H54 (cell line): ENCODE measurements around the gene ARHGEF1.
"Not testable (repeated sequence)": the region's sequence is repeated elsewhere in the genome, so short reads cannot be mapped to it uniquely, and the experiment has no call there.

Source experiments
- DNase-seq: peaks from one replicate; pipeline ENCODE4 v3.0.0; 2011; ENCODE audit warnings: low spot score, mixed read lengths; ENCODE audit not compliant: insufficient read length
- FAIRE-seq: peaks from 3 replicates; lab custom pipeline; 2011; peaks lifted over from hg19 to GRCh38; lab: Jason Lieb, UNC
- POLR2A ChIP-seq: IDR thresholded peaks from 2 replicates; pipeline ENCODE4 v1.6.1; 2011; ENCODE audit warnings: low read depth, mild to moderate bottlenecking, low read length

ARHGEF1 gene

DNA sequence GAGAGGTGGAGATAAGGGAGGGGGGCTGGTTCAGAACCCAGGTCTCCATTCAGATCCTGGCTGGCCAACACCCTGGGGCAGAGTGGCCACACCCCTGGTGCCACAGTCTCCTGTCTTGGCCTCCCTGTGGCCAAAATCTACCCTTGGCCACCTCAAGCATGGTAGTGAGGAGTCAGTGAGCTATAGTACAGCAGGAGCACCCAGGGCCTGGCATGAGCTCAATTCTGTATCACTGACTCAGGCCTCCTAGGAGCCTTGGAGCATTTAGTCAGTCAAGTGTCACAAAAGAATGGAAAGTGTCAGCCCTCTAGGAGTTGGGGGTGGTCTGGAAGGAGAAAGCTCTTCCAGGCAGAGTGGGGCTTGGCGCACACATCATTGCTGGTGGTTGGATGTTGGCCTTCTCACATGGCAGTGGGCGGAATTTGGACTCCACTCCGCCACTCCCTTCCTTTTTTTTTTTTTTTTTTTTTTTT, 12.5 kb upstream of the ARHGEF1 start:
- DNase-seq (peak; percentile 69), FAIRE-seq (no peak)
- TF ChIP-seq POLR2A = no peak

DNA sequence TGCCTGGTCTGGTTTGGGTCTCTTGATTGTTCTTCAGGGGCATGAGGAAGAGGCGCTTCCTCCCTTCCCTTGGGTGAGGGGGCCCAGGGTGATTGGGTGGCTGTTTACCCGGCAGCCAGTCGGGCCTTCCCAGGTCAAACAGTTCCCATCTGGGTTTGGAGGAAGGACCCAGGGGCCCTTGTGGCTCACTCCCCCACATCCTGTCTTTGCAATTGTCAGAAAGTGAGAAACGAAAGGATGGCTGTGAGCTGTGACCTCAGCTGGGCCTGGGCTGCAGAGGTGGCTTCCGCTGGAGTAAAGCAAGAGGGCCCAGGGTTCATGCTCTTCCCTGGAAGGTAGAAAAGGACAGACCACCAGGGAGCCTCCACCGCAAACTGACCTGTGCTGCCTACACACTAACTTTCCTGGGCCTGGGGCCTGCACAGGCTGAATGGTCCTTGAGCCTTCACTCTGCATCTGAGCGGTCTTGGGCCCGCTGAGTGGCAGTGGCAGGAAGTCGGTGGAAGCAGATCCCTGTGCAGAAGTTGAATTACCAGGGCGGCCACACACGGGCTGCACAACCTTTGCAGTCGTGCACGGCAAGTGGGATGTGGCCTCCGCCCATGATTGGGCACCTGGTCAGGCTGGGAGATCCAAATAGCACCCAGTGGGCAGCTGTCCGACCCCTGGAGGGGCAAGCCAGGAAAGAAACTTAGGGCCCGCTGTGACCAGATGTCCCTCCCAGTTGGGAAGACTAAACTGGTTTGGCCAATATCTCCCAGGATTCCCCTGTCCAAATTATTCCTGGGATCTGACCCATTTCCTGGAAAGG, 11.2 kb upstream of the ARHGEF1 start:
- no peak for FAIRE-seq
- TF ChIP-seq POLR2A = no peak
- DNase-seq = no peak

DNA sequence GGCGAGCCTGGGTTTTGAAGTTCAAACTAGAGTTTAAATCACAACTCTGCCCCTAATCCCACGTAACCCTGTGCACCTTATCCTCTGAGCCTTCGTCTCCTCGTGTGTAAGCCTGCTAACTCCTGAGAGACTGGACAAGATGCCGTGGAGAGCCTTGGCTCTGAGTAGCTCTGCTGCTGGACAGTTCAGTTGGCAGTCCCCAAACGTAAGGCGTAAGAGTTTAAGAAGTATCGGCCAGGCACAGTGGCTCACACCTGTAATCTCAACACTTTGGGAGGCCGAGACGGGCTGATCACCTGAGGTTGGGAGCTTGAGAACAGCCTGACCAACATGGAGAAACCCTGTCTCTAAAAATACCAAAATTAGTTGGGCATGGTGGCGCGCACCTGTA, 10.6 kb upstream of the ARHGEF1 start:
- DNase-seq = no peak

DNA sequence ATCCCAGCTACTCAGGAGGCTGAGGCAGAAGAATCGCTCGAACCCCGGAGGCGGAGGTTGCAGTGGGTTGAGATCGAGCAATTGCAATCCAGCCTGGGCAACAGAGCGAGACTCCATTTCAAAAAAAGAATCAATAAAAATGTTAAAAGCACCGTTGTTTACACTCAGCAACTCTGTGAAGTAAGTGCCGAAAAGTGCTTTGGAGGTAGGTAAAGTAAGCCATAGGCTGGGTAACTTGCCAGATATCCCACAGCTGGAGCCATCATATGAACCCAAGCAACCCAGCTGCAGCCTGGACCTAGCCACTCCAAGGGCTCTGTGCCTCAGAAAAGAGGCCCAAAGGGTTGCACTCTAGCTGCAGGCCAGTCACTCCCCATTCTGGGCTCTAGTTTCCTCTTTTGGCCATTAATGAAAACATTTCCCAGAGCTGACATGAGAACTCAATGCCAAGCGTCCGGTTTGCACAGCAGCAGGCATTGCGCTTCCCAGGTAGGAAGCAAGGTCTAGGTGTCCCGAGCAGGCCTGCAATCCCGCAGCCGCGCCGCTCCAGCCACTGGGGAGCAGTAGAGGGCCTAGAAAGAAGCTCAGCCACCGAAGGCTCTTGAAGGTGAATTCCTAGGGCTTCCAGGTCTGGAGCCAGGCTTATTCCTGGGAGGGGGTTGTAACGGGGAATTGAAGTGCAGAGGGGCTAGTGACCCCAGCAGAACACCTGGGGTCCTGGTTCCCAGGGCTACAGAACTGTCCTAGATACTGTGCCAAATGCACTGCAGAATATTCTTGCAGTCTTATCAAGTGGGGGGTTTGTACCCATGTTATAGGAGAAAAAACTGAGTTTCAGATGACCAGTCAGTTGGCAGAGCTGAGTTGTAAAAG, 10.0 kb upstream of the ARHGEF1 start:
- FAIRE-seq (no peak), DNase-seq (peak; percentile 68)
- TF ChIP-seq POLR2A = no peak

More for the DNA sequence above, 10.6 kb upstream of the ARHGEF1 start:
- no peak for TF ChIP-seq POLR2A
- FAIRE-seq = no peak

DNA sequence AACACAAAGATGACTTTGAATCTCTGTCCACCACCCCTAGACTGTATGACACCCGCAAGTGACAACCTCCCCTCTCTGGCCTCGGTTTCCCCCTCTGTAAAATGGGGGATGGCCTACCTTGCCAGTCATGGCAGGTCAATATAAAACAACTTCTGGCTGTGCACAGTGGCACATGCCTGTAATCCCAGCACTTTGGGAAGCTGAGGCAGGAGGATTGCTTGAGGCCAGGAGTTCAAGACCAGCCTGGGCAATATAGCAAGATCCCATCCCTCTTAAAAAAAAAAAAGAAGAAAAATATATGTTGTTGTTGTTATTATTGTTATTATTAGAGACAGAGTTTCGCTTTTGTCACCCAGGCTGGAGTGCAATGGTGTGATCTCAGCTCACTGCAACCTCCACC, 7.0 kb upstream of the ARHGEF1 start:
- DNase-seq, FAIRE-seq: not testable (repeated sequence)

DNA sequence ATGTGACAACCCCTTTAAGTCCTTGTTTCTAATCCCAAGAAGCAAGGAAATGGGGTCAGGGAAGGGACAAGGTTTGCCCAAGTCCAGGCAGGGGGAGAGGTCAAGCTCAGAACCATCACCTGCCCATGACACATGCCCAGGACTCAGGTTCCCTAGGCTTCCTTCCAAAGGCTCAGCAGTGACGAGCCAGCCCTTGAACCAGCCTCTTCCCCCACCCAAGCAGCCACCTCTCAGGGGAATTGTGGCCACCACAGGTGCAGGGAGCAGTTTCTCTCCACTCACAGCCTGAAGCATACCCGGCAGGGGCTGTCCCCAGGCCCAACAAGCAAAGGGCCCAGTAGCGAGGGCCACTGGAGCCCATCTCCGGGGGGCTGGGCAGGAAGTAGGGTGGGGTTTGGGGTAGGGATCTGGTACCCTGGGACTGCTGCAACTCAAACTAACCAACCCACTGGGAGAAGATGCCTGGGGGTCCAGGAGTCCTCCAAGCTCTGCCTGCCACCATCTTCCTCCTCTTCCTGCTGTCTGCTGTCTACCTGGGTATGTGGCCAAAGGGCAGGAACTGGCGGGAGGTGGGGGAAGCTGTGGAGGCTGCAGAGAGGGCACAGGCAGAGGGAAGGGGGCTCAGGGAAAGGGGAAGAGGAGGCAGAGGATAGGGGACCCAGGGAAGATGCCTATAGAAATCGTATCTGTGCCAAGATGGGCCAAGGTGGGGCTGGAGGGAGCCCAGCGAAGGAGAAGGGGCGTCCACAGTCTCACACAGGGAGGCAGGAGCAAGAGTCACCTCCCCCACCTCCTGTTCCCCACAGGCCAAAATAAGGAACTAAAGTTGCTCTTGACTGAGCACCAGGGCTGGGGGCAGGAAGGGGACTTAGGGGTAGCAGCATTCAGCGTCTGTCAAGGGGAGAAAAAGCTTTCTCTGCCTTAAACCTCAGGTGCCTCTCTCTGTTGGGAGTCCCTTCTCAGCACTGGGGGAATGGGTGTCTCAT, 5.8 kb upstream of the ARHGEF1 start, which contains the start of gene CD79A:
TSS of gene CD79A (plus strand) at position 433 of the 986 bp plus-strand sequence. CDS start at position 459, 26 bp downstream.
- no peak for DNase-seq
- no peak for FAIRE-seq
- TF ChIP-seq POLR2A = no peak

DNA sequence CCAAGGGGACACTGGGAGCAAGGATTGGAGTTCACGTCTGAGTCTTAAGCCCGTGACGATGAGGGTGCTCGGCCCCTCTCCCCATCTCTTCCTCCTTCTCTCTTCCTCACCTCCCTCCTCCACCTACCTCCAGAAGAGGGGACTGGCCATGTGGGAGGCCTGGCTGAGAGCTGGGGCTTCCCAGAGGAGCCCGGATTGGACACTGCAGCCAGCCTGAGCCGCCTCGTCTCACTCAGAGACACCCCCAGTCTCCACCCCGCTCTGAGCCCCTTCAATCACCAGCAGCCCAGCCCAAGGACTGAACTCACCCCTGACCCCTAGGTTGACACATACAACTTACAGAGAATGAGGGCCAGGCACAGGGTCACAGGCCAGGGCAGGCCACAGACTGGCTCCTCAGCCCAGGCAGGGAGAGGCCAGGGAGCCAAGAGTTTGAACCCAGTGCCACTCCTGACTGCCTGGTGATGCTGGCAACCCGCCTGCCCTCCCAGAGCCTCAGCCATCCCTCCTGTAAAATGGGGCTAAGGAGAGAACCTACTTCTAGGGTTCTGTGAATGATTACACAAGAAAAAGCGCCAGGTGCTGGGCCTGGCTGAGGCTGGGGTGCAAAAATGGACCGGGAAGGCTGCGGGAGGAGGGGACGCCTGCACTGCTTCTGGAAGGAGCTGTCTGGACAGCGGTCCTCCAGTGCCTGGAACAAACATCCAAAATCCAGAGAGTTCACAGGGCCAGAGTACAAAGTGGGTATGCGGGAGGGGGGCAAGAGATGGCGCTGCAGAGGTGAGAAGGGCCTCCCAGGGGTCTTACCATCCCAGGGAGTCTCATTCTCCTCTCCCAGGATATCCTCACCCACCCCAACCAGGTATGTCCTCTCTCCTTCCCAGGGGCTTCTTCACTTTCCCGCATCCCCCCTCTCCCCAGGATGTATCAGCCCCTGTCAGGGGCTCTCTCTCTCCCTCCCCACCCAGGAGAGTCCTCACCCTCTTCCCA, 4.8 kb upstream of the ARHGEF1 start:
- TF ChIP-seq POLR2A = no peak
- FAIRE-seq = no peak
- no peak for DNase-seq

DNA sequence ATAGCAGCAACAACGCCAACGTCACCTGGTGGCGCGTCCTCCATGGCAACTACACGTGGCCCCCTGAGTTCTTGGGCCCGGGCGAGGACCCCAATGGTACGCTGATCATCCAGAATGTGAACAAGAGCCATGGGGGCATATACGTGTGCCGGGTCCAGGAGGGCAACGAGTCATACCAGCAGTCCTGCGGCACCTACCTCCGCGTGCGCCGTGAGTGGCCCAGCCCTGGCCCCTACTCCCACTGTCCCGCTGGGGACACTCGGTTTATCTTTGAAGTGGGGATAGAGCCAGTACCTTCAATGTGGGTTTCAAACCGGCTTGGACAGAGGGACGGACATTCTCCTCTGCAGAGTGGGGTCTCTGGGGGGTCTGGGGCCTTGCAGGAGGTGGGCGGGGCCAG, 3.9 kb upstream of the ARHGEF1 start:
- DNase-seq (no peak), FAIRE-seq (no peak)
- no peak for TF ChIP-seq POLR2A

DNA sequence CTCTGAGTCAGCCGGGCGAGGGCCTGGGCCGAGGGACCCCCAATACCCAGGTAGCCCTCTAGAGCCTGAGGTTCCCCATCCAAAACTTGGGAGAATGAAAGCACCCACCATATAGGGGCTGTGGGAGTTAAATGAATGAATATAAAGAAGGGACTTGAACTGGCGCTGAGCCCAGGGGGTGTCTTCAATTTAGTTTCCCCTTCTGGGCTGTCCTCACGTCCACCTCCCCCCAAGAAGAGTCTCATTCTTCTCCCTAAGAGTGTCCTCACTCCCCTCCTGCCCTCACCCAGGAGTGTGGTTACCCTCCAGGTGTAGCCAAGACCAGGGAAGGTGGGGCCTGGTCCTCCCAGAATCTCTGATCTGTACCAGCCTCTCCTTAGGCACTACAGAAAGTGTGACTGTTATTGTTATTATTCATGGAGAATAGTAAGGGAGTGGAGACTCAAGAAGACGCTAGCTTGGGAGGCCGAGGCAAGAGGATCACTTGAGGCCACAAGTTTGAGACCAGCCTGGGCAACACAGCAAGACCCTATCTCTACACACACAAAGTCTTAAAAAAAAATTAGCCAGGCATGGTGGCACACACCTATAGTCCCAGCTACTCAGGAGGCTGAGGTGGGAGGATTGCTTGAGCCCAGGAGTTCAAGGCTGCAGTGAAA, 3.2 kb upstream of the ARHGEF1 start:
- DNase-seq (no peak), FAIRE-seq (no peak)
- no peak for TF ChIP-seq POLR2A

DNA sequence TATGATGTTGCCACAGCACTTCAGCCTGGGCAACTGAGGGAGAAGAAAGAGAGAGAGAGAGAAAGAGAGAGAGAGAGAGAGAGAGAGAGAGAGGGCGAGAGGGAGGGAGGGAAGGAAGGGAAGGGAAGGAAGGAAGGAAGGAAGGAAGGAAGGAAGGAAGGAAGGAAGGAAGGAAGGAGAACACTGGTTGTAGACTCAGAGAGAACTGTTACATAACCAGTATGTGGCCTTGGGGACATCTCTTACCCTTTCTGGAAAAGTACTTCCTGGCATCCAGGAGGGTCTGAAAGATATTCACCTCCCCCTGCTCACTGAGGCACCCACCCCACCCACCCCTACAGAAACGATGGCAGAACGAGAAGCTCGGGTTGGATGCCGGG, 2.7 kb upstream of the ARHGEF1 start:
- FAIRE-seq (no peak), DNase-seq (no peak)
- TF ChIP-seq POLR2A = no peak

DNA sequence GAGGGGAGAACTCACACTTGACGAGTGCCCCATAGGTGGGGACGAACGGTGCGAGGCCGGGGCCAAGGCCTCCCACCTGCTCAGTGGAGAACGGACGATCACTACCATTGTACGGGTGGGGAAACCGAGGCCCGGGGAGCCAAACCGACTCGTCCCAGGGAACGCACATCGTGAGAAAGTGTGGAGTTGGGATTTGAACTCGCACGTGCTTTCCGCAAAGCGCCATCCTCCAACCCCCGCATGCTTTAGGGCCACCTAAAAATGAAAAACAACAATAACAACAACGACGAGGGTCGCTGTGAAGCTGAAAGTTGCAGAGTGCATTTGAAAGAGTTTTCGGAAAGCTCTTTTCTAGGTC, 458 bp downstream of the ARHGEF1 start:
- FAIRE-seq (no peak), DNase-seq (no peak)
- no peak for TF ChIP-seq POLR2A
